Uterus (tissue), 4 donors: ENCODE measurements around the gene SUPT3H. TPM values are rescaled to one million over a fixed set of nuclear protein-coding genes. Genes with fewer than 3 reads are reported as not detected.

Source experiments
- DNase-seq, 2 donors: peaks; one replicate each; pipeline ENCODE4 v3.0.0-alpha.2; 2019 to 2020
- H3K27ac ChIP-seq, 2 donors: fragments of 200-600 bp; sonication (generic); 1 replicate in 1 of 2; 2 replicates in 1 of 2; pipeline ENCODE4 v1.5.1; 2016 to 2018
- H3K27me3 ChIP-seq, 2 donors: fragments of 200-600 bp; sonication (generic); one replicate each; pipeline ENCODE4 v1.5.1; 2018 to 2019; ENCODE audit warnings: control low read depth in 1 of 2
- H3K36me3 ChIP-seq, 2 donors: fragments of 200-600 bp; sonication (generic); one replicate each; pipeline ENCODE4 v1.5.1; 2019; ENCODE audit warnings: control low read depth in 1 of 2
- H3K4me1 ChIP-seq, 2 donors: fragments of 200-600 bp; sonication (generic); one replicate each; pipeline ENCODE4 v1.5.1; 2018 to 2019; ENCODE audit warnings: control low read depth in 1 of 2
- H3K4me3 ChIP-seq, 2 donors: fragments of 200-600 bp; sonication (generic); 1 replicate in 1 of 2; 2 replicates in 1 of 2; pipeline ENCODE4 v1.5.1; 2018 to 2019; ENCODE audit warnings: mild to moderate bottlenecking in 1 of 2
- H3K9me3 ChIP-seq, 2 donors: fragments of 200-600 bp; sonication (generic); one replicate each; pipeline ENCODE4 v1.5.1; 2019; ENCODE audit warnings: control low read depth in 1 of 2
- CTCF ChIP-seq, 4 experiments: fragments of 200-600 bp in 2 of 4; fragments of 450-650 bp in 2 of 4; sonication (generic) in 2 of 4; IDR thresholded peaks; one replicate each; pipeline ENCODE4 v1.5.1; 2016 to 2019; ENCODE audit warnings: antibody characterized with exemption in 4 of 4, mild to moderate bottlenecking in 2 of 4, moderate library complexity in 1 of 4
- POLR2A ChIP-seq, 2 donors: fragments of 450-650 bp; IDR thresholded peaks; one replicate each; pipeline ENCODE4 v1.6.1; 2016; ENCODE audit warnings: antibody characterized with exemption in 2 of 2, mild to moderate bottlenecking in 1 of 2, moderate library complexity in 1 of 2
- intact Hi-C: fragments of 100-400 bp; cut with DNase I; formaldehyde crosslinking; loops from one replicate; pipeline ENCODE4 v1.15.1; 2023; ENCODE audit warnings: low total_unique reads
- total RNA-seq, 4 donors: library from RNA; depleted of rRNA in 3 of 4; stranded (reverse); fragments of >200 nt in 3 of 4; gene quantifications; one replicate each; pipeline versions ENCODE4 v1.1.0 to v1.2.4, GENCODE V29; 2014 to 2023
- donor health status: DM: yes; HTN: yes; CAD: no.

The SUPT3H gene
- total RNA-seq, 4 donors from 2014 or later = 1.3 to 14.9 (median 7.6) TPM

- no peaks in the 10 kb centered on the region for H3K27me3 ChIP-seq
- H3K4me1 ChIP-seq = no peaks in the 10 kb centered on the region
- H3K4me3 ChIP-seq = no peak overlapping the region
- no peaks in the 10 kb centered on the region for H3K9me3 ChIP-seq
- TF ChIP-seq CTCF (IDR thresholded peaks at IDR 0.05) (no peak), POLR2A (IDR thresholded peaks at IDR 0.05) (no peak)
- intact Hi-C loops = no loop called here
- no peak for DNase-seq
- H3K36me3 ChIP-seq = no peaks in the 10 kb centered on the region
- no peak overlapping the region for H3K27ac ChIP-seq
Measured at GRCh38 chr6:45032426-45032825, 345.3 kb downstream of the SUPT3H start.

- H3K9me3 ChIP-seq = no peaks in the 10 kb centered on the region
- H3K4me3 ChIP-seq = no peak overlapping the region
- no peaks in the 10 kb centered on the region for H3K4me1 ChIP-seq
- no peak for TF ChIP-seq POLR2A (IDR thresholded peaks at IDR 0.05)
- TF ChIP-seq CTCF (IDR thresholded peaks at IDR 0.05) = no peak
- H3K36me3 ChIP-seq = no peaks in the 10 kb centered on the region
- intact Hi-C loops = no loop called here
- DNase-seq = no peak
- no peaks in the 10 kb centered on the region for H3K27me3 ChIP-seq
- H3K27ac ChIP-seq = no peak overlapping the region
Measured at GRCh38 chr6:45031601-45032000, 346.1 kb downstream of the SUPT3H start.

- Histone ChIP-seq H3K4me3 (no peak overlapping the region), H3K4me1 (no peaks in the 10 kb centered on the region), H3K9me3 (no peaks in the 10 kb centered on the region), H3K36me3 (no peaks in the 10 kb centered on the region), H3K27me3 (no peaks in the 10 kb centered on the region), H3K27ac (no peak overlapping the region)
- no peak for TF ChIP-seq POLR2A (IDR thresholded peaks at IDR 0.05)
- TF ChIP-seq CTCF (IDR thresholded peaks at IDR 0.05) = no peak
- intact Hi-C loops = no loop called here
- DNase-seq = no peak
Measured at GRCh38 chr6:45027126-45027525, 350.6 kb downstream of the SUPT3H start.

- H3K27me3 ChIP-seq = no peaks in the 10 kb centered on the region
- DNase-seq = no peak
- H3K36me3 ChIP-seq = no peaks in the 10 kb centered on the region
- no peak overlapping the region for H3K27ac ChIP-seq
- H3K4me1 ChIP-seq = no peaks in the 10 kb centered on the region
- no peak overlapping the region for H3K4me3 ChIP-seq
- TF ChIP-seq CTCF (IDR thresholded peaks at IDR 0.05) (no peak), POLR2A (IDR thresholded peaks at IDR 0.05) (no peak)
- H3K9me3 ChIP-seq = no peaks in the 10 kb centered on the region
- intact Hi-C loops = no loop called here
Measured at GRCh38 chr6:45026003-45026516, 351.7 kb downstream of the SUPT3H start.

- TF ChIP-seq POLR2A (IDR thresholded peaks at IDR 0.05) (no peak), CTCF (IDR thresholded peaks at IDR 0.05) (no peak)
- H3K27me3 ChIP-seq = no peaks in the 10 kb centered on the region
- no peaks in the 10 kb centered on the region for H3K9me3 ChIP-seq
- intact Hi-C loops = no loop called here
- no peak overlapping the region for H3K27ac ChIP-seq
- no peak for DNase-seq
- H3K4me3 ChIP-seq = no peak overlapping the region
- H3K4me1 ChIP-seq = no peaks in the 10 kb centered on the region
- no peaks in the 10 kb centered on the region for H3K36me3 ChIP-seq
Measured at GRCh38 chr6:45024610-45025009, 353.1 kb downstream of the SUPT3H start.
